Cerebellar nuclear complex (tissue), 1 donor: ENCODE results near the gene COL13A1.
A peak's percentile ranks its signal among the peaks of the same experiment; 100 is the strongest.

Source experiments
- DNase-seq, 2 experiments: peaks; one replicate each; lab custom pipeline; 2025; lab: John Stamatoyannopoulos, UW

COL13A1 gene

DNA sequence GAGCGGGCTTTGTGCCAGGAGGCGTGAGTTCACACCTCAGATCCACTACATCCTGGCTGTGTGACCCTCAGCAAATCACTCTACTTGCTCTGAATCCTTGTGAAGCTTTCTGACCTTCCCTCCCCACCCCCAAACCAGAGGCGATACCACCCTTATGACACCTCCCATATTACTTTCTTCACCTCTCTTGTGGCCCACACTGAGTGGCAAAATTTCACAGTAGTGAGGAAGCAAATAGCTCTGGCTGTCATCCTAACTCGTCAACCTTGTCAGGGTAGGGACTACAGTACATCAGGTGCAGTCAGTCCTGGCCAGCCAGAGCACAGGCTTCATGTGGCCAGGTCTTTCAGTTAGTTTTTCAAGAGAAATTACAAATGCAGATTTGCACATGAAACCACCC is 19.1 kb downstream of the COL13A1 start:
- DNase-seq = no peak

DNA sequence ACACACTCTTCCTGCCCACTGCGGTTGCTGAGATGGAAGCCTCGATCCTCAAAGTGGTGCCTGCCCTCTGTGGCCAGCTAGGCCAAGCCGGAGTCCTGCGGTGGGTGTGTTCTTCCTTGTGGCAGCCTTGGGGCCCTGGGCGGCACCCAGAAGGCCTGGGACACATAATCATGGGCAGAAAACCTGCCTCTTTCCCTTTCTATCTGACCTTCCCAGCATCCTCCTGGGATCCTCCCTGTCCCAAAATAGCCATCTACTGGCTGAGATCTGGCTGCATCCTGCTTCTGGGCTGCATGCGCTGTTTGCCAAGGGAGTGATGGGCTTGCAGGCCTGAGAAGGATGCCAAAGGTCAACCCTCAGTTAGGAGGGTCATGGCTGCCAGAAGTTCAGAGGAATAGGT is 23.9 kb downstream of the COL13A1 start:
- no peak for DNase-seq

DNA sequence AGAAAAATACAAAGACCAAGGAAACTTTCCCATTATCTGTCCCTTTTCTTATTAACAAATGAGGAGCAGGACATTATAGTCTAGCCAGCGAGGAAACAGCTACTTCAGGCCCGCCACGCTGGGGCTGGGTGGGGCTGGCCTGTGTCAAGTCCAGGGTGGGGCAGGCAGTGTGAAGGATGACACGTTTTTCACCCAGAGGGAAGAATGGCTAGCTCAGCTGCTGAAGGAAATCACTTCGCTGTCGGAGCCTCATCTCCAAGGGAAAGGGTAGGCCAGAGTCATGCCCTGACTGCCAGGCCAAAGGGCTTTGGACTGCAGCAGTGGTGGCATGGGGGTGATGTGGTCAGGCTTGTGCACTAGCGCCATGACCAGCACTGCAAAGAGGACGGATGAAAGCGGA is 24.4 kb downstream of the COL13A1 start:
- no peak for DNase-seq

DNA sequence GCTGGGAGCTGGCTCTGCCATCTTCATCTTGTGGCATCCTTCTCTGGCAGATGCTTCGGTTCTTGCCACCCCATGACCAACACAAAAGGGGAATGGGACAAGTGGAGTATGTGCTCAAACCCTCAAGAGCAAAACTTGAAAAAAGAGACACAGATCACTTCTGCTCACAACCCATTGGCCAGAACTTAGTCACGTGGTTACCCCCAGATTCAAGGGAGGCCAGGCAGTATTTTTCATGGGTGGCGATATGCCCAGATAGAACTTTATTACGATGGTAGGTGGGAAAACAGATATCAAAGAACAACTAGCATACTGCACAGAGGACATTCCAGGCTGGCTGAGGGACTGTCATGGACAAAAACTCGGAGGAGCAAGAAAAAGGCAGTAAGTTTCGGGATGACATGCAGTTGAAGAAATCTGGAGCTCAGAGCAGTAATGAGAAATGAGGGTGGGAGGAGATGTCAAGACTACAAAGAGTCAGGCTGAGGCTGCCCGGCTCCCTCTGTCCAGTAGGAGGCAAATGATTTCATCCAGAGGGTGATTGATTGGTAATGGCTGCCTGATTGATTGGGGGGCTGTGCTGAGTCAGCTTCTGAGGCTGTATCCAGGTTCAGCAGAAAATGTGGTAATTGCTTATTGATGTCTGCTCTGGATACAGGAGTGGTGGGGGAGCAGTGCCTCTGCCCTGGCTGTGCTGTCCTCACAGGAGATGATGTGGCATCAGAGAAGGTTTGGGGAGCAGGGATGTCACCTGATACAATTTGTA is 25.3 kb downstream of the COL13A1 start:
- DNase-seq = no peak

DNA sequence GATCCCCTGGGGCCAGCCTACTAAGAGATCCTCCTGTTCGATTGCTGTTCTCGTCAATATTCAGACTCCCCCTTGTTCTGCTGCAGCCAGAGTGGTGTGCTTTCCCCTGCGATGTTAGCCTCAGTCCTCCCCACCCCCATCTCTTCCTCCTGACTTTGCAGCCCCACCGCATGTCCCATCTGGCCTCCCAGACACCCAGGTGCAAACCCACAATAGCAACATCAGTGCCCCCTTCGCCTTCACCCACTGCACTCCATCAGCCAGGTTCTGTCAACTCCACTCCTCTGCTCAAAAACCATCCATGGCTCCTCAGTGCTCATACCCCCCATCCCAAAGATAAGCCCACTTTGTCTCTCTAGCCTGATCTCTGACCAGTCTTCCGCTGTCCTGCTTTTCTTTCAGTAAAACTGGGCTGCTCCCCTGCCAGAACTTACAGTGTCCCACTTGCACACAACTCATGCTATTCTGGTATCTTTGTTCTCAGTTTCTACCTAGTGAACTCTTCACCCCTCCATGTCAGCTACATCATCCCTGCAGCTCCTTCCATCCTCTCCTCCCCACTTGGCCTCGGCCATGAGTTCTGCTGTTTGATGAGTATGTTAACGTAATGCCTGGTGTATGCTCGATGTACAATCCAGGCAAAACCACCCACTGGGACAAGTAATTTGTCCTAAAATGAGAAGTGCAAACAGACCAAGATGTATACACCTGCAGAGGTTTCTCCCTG is 26.6 kb downstream of the COL13A1 start:
- DNase-seq = no peak

DNA sequence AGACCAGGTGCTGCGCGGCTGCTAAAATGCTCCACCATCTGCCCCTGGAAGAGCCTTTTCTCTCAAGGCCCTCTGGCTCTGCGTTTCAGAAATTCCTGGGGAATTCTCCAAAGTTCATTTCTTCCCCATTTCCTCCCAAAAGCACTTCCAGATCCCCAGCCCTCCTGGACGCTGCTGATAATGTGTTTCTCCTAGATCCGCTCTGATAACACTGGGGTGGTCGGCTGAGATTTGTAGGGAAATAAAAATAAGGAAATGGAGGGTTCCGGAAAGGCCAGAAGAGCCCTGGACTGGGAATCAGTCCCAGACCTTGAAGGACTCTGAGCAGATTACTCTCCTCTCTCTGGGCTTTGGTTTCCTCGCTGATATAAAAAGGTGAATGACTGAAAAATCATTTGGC is 28.1 kb downstream of the COL13A1 start:
- DNase-seq = no peak

DNA sequence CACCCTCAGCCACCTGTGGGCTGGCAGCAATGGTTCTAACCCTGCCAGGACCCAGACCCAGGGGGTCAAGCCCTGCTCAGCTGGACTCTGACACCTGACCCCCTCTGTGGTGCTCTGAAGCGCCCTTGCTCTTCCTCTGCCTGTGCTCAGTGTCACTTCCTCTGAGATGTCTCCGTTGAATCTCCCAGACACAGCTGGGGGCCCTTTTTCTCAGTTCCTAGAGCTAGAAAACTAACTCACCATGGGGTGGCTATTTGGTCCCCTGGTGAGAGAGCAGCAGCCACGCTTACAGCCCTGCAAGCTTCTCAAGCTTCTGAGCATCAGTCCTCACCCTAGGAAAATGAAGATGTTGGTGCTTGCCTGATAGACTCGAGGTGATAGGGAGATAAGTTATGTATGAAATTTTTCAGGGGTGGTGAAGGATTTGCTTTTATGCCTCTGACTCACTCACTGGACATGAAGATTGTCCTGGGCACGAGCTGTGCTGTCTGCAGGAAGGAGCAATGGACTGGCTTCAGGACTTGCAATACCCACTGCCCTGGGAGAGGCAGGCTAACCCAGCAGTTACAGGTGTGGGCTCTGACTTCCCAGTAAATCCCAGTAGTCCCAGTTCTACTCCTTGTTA is 29.6 kb downstream of the COL13A1 start:
- no peak for DNase-seq

DNA sequence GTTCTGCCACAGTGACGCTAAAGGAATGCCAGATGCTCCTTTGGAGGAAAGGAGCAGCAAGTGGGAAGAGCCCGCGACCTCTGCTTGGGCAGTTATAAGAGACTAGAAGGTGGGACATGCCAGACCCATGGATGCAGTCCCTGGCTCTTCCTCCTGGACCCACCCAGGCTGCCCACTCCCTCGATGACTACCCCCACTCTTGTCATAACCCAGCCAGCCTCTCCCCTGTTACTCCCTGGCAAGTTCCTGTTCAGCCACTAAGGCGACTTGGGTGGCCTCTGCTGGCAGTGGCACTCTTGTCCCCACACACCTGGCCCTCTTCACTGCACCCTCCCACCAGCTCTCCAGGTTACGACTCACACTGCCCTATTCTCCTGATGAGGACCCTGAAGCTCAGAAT is 33.5 kb downstream of the COL13A1 start:
- no peak for DNase-seq

DNA sequence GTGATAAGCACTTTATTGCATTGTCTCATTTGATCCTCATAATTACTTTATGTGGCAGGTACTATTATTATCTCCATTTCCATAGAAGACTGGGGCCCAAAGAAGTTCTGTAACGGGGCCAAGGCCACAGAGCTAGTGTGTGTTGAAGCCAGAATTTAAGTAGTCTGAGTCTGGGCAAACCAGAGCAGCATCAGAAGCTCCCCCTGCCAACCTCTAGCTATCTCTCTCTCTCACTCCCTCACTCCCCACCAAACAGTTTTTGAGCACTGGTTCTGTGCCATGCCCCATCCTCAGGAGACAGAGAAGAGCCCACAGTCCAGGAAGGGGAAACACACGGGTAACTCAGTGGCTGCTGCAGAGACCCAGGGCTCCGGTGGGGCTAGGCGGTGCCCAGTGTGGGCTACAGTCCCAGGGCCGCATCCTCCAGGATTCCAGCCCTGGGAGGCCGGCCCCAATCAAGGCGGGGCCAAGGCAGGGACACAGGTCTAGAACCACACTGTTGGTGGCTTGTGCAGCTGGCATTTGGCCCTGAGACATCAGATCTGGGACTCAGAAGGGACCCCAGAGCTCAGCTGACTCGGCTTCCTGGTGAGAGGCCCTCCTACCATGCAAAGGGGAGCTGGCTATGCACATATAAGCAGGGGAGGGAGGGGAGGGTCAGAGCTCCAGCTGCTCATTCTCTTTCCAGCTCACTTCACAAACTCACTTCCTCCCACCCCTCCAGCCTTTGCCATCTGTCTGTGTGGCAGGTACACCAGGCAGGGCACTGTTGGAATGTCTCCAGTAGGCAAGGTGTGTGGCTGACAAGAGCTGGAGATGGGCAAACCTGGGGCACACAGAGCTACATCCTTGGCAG is 34.4 kb downstream of the COL13A1 start:
- DNase-seq = peak; percentile 55 to 87

DNA sequence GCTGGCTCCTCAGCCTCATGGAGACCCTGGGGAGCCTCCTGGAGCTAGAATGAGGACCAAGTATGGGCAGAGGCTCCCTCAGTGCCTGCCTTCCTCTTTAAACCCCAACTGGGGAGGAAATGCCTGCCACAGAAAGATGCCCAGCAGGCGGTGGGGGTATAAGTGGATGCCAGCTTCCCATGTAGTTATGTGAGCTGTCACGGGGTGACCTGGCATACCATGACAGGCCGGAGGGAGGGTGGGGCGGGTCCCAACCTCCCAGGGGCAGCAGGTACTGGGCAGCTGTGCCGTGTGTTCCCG is 35.0 kb downstream of the COL13A1 start:
- DNase-seq = no peak

DNA sequence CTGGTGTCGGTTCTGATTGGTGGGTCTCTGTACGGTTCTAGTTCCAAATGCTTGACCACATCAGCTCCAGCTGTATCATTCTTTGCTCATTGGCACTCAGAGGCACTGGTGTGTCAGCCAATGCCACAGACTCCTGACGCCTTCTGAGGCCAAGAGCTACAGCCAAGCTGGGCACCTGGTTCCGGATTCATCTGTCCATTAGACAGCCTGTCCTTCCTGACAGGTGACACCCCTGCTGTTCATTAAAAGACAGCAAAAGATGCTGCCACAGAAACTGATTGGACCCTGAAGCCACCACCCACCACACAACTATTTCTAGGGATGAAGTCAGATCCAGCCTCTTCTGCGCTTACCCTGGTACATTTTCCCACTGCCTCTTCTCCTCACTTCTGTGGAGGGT is 35.6 kb downstream of the COL13A1 start:
- DNase-seq = peak in 1 of 2 experiments; percentile 33

DNA sequence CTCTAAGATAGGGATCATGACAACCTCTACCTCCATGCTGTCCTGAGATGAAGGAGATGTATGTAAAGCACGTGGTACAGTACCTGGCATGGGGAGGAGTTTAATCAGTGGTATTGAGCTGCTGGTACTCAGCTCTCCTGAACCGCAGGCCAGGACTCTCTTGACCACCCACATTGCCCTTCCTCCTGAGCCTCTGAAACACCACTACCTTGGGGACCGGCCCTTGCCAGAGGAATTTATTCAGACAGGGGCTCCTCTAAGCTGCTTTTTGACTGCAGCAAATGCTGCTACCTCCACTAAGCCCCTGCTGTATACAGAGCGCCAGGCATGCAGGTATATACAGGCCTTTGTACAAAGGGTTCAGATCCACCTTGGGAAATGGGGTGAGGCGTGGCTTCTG is 36.7 kb downstream of the COL13A1 start:
- no peak for DNase-seq

DNA sequence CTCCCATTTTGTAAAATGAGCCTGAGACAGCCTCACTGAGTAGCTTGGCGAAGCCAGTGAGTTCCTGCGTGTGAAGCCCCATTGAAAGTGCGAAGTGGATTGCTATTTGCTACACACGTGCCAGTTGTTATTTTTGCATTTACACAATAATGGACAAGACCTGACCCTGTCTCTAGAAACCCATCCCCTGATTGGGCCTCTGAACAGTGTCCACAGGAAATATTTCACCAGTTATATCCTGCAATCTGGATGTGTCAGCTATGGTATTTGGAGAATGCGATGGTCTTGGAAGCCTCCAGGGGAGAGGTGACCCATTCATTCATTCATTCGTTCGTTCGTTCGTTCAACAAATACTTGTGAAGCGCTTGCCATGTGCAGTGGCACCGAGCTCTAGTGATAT is 37.1 kb downstream of the COL13A1 start:
- DNase-seq = no peak

DNA sequence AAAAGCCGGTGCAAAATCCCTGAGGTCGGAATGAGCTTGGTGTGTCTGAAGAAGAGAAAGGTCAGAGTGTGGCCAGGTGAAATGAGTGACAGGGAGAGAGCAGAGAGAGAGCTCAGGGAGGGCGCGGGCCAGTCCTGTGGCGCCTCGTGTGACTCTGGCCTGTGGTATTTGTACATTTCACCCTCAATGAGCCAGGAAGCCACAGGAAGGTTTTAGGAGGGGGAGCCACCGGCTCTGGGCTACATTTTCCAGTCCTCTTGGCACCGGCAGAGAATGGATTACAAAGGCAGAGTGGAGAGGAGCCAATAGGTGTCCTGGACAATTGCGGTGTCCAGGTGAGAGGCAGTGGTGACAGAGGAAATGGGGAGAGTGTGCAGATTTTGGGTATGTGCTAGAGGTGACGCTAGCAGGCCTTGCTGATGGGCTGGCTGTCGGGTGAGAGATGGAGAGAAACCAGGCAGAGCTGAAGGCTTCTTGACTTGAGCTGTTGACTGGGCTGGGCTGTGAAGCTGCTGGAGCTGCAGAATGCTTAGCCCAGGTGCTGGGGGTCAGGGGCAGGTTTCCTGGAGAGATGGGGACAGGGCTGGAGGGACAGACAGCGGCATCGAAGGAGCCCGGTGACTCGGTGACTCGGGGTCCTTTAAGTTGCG is 38.1 kb downstream of the COL13A1 start:
- DNase-seq = peak in 1 of 2 experiments; percentile 15

DNA sequence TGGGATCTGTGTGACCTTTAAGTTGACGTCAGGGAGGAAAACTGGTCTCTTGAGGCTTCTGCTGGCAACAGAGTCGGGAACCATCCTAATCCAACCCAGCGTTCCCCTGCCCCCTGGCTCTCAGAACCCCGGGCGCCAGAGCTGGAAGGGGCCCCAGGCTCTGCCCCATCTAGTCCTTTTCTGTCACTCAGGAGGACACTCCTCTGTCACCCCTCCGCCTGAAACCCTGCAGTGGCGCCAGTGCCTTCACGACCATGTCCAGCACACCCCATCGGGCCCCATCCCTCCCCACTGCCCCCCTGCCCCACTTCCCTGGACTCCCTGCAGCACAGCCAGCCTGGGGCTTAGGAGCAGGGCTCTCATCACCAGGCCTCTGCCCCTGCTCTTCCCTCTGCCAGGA is 39.1 kb downstream of the COL13A1 start:
- DNase-seq = no peak

DNA sequence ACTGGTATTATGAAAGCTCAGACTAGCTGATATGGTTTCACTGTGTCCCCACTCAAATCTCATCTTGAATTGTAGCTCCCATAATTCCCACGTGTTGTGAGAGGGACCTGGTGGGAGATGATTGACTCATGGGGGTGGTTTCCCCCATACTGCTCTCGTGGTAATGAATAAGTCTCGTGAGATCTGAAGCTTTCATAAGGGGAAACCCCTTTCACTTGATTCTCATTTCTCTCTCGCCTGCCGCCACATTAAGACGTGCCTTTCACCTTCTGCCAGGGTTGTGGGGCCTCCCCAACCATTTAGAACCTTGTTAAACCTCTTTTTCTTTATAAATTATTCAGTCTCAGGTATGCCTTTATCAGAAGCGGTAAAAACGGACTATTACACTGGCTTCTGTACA is 40.3 kb downstream of the COL13A1 start:
- no peak for DNase-seq

DNA sequence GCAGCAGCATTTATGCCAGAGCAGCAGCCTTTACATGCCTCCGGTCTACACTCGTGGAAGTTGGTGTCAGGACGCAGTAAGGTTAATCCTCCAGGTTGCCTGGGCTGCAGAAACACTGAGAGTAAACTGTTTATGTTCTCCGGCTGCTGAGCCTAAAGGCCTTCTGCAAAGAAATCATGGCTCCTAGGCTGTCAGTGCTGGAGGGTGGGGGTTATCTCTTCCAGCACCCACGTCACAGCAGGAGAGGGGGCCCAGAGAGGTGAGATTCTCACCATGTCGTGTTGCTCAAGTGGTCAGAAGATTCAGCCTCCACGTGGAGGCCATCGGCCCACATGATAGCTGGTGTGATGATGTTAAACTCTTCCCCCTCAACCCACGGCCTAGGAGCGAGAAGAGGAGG is 41.2 kb downstream of the COL13A1 start:
- DNase-seq = no peak

DNA sequence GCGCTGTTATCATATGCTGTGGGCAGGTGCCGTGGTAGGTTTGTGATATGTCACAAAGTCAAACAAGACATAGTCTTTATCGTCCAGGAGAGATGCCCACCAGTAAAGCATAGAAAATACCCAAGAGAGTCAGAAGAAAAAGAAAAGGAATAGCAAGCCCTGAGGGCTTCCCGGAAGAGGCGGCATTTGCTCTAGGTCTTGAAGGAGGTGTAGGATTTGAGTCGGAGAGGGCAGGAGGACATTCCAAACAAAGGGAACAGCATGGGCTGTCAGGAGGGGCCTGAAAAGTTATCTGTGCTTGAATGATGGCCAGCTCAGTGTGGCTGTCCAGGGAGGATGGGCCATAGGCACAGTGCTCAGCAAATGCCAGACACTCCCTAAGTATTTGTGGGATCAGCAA is 42.2 kb downstream of the COL13A1 start:
- no peak for DNase-seq

DNA sequence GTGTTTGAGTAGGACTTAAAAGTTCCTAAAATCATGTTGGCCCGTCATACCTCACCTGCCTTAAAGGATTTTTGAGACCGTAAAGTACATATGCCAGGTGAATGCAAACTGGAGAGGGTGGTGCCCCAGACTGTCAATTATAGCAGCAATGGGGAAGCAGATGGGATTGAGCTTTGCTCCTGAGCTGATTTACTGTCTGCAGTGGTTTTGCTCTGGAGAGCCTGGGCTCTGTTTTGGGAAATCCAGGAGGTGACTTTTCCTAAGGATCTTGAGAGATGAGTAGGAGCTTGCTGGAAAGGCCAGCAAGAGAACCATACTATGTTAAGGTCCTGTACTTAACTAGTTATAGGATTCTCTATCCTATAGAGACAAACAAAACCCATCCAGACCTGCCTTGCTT is 43.0 kb downstream of the COL13A1 start:
- no peak for DNase-seq

DNA sequence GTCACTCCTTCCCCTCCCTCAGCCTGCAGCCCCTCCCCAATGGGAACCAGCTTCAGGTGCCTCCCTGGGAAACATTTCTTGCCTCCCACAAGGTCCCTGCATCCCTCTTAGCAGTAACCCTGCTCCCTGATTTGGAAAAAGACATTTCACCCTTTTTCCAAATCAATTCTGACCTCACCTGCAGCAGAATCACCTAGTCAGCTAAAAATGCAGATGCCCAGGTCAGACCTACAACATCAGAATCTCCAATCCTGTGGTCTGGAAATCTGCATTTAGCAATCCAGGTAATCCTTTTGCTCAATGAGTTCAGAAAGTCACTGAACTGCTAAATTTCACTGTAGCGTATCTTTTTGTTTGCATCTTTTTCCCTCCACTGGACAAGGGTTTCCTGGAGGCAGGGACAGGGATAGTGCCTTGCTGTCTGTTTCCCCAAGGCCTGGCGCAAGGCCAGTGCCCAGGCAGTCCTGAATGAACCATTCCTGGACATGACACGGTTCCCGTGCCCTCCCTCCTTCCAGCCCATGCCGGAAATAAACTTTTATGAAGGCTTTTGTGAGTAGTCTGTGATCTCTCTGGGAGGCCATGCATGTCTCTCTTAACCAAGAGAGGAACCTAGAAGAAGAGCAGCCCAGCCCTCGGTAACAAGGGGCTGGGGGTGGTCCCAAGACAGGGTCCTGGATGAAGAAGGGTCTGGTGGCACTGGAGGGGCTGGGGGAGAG is 44.0 kb downstream of the COL13A1 start:
- peak in 1 of 2 experiments; percentile 9 for DNase-seq

DNA sequence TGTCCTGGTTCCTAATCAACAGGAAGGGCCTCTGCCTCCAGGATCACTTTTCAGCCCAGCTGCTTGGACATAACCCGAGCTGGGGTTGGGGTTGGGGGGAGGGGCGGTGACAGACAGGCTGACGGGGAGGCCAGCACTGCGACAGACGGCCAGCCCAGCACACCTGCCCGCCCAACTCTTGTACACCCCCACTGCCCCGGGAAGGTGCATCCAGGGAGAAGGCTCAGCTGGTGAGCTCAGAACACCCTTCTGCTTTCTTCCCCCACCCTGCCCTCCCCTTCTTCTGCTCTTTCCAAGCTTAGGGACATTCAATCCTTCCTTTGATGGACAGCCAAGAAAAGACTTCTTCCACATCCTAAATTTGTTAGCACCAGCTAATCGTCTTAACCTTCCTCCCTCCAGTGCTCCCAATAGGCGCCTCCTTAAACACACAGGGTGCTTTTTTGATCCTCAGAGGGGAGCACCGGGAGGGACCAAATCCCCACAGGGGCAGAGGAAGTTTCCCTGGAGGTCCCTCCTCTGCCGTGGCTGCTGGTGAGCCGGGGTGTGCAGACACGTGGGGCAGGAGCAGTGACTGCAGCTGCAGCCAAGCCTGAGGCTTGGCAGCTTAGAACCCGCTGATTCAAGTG is 44.7 kb downstream of the COL13A1 start:
- DNase-seq = no peak
